PC-9 (cell line): ENCODE data around the gene JAK3.

Experiments
- EZH2 ChIP-seq: fragments of 200-600 bp; sonication (generic); IDR thresholded peaks from 2 replicates; pipeline ENCODE4 v1.8.0; 2017; ENCODE audit warnings: antibody characterized with exemption, low read depth
- TF ChIP-seq, protein P1 (sequence below): fragments of 200-600 bp; sonication (generic); conservative IDR thresholded peaks from 2 replicates; pipeline ENCODE4 v1.6.1; 2017; ENCODE audit warnings: mixed run types, antibody characterized with exemption, mild to moderate bottlenecking, moderate library complexity

DNA sequence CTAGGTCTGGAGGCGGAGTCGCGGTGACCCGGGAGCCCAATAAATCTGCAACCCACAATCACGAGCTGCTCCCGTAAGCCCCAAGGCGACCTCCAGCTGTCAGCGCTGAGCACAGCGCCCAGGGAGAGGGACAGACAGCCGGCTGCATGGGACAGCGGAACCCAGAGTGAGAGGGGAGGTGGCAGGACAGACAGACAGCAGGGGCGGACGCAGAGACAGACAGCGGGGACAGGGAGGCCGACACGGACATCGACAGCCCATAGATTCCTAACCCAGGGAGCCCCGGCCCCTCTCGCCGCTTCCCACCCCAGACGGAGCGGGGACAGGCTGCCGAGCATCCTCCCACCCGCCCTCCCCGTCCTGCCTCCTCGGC lies 24.1 kb upstream of the JAK3 start, which contains the start of gene SLC5A5:
- TF ChIP-seq, protein P1, sequence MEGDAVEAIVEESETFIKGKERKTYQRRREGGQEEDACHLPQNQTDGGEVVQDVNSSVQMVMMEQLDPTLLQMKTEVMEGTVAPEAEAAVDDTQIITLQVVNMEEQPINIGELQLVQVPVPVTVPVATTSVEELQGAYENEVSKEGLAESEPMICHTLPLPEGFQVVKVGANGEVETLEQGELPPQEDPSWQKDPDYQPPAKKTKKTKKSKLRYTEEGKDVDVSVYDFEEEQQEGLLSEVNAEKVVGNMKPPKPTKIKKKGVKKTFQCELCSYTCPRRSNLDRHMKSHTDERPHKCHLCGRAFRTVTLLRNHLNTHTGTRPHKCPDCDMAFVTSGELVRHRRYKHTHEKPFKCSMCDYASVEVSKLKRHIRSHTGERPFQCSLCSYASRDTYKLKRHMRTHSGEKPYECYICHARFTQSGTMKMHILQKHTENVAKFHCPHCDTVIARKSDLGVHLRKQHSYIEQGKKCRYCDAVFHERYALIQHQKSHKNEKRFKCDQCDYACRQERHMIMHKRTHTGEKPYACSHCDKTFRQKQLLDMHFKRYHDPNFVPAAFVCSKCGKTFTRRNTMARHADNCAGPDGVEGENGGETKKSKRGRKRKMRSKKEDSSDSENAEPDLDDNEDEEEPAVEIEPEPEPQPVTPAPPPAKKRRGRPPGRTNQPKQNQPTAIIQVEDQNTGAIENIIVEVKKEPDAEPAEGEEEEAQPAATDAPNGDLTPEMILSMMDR, result no peak
- no peak for TF ChIP-seq EZH2
